Measurements from ENCODE around the gene CLEC20A.

GRCh38 chr1:178498896-178499675 is 2.3 kb upstream of the CLEC20A start:
- TF ChIP-seq EZH2 (IDR thresholded peaks at IDR 0.05; ENCODE audit: low read depth, low read length, severe bottlenecking) (no peak), NANOG (IDR thresholded peaks at IDR 0.05; ENCODE audit: insufficient read depth, low read depth, low read length, poor library complexity, severe bottlenecking) (no peak), CTCF (IDR thresholded peaks at IDR 0.05; ENCODE audit: control extremely low read depth in 1 of 3, insufficient read depth in 1 of 3, low read depth in 1 of 3, low read length in 3 of 3) (no peak), ATF2 (IDR thresholded peaks at IDR 0.05; ENCODE audit: low read length) (no peak), HDAC2 (IDR thresholded peaks at IDR 0.05; ENCODE audit: borderline replicate concordance in 1 of 2, low read depth in 2 of 2, low read length in 2 of 2) (no peak), CHD2 (IDR thresholded peaks at IDR 0.05; ENCODE audit: low read length) (no peak), TEAD4 (IDR thresholded peaks at IDR 0.05; ENCODE audit: low read depth, low read length) (no peak)

Measured in H1 (cell line).